Measurements from ENCODE around the gene ASPG. TPM values are rescaled to one million over a fixed set of nuclear protein-coding genes. Genes with fewer than 3 reads are reported as not detected.

Gene ASPG
- total RNA-seq, 1 experiment from 2014 or later: 0.22 TPM

DNA sequence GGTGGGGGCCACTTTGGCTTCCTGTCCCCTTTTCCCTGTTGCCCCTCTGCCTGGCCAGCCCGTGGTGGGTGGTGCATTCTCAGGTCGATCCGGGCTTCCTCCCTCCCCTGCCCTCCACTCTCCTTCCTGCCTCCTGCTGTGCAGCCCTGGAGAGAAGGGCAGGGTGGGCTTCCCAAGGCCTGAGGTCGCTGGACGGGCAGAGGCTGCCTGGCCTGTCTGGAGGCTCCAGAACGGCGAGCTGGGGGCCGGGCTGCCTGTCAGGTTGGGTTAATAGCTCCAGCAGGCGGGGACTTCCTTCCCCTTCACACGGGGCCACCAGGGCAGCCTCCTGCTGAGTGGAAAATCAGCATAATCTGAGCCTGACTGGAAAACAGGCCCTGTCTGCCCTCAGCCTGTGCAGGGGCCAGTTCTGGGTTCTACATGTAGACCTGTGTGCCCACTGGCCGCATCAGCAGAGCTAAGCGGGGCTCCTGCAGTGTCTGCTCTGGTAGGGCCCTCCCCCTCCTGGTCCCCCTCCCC, 64.2 kb downstream of the ASPG start:
- POLR2A ChIA-PET (ENCODE audit: unreplicated experiment): no interaction called here
- H4K20me1 ChIP-seq (ENCODE audit: low read length): no peaks in the 10 kb centered on the region
- intact Hi-C loops (cut with micrococcal nuclease): no loop called here
- H3K79me2 ChIP-seq (ENCODE audit: low read length): no peaks in the 10 kb centered on the region
- no peak overlapping the region for H3K4me2 ChIP-seq (ENCODE audit: low read length)
- no peak overlapping the region for H3K4me3 ChIP-seq (ENCODE audit: low read length)
- H3K27me3 ChIP-seq (ENCODE audit: low read length): peaks cover 5% of the 10 kb centered on the region; the same call in 1 of the 2 replicates
- H3K36me3 ChIP-seq (ENCODE audit: low read depth, low read length): no peaks in the 10 kb centered on the region
- no peaks in the 10 kb centered on the region for H3K9me2 ChIP-seq (replicated peaks; ENCODE audit: low read length)
- ATAC-seq (no peak), DNase-seq (no peak)
- no peaks in the 10 kb centered on the region for H3K9me3 ChIP-seq (ENCODE audit: low read length)
- H3K9ac ChIP-seq (ENCODE audit: low read length): no peak overlapping the region
- CTCF ChIA-PET: no interaction called here
- H3F3A ChIP-seq (ENCODE audit: low read length, unreplicated experiment): no peaks in the 10 kb centered on the region
- no peak overlapping the region for H2AFZ ChIP-seq (ENCODE audit: low read length)
- TF ChIP-seq CTCF (conservative IDR thresholded peaks at IDR 0.05; ENCODE audit: low read depth, low read length) (no peak), EZH2phosphoT487 (IDR thresholded peaks at IDR 0.05; ENCODE audit: borderline replicate concordance, low read length) (no peak), EZH2 (IDR thresholded peaks at IDR 0.05; ENCODE audit: low read length, unreplicated experiment) (no peak)
- BruUV-seq (replicated peaks): no TSS peak
- H3K4me1 ChIP-seq (ENCODE audit: insufficient read depth, low read length): no peaks in the 10 kb centered on the region
- H3K27ac ChIP-seq (ENCODE audit: low read length): no peak overlapping the region

DNA sequence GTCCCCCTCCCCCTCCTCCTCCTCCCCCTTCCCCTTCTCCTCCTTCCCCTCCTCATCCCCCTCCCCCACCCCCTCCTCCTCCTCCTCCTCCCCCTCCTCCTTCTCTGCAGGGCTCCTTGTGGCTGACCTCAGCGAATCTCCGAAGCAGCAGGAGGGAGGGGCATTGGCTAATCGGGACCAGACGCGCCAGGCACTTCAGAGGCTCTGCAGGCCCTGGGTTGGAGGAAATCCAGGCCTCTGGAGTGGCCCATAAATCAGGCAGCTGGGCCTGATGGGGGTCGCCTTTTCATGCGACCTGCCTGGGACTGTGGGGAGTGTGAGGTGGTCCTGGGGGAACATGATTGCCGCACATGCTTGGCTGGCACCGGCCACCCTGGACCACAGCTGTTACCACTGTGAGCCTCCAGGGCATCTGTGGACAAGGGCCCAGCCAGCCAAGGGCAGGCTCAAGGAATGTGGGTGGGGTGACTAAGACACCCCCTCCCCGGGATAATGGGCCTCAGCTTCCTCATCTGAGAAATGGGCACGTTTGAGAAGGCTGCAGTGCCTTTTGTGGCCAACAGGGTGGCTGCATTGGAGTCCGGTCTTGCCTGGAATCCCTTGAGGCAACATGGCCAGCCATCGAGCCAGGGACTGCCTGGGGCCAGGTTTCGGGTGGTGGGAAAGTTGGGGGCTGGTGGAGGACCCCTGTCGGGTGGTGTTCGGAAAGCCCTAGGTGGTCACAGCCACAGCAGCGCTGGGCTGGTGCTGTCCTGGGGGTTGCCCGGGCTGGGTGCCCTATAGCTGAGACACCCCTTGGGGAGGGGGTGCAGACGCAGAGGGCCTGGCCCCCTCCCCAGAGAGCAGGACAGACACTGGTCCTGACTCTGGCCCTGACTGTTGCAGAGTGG, 64.9 kb downstream of the ASPG start:
- ATAC-seq: no peak
- POLR2A ChIA-PET (ENCODE audit: unreplicated experiment): no interaction called here
- intact Hi-C loops (cut with micrococcal nuclease): no loop called here
- no peak overlapping the region for H3K4me2 ChIP-seq (ENCODE audit: low read length)
- no peaks in the 10 kb centered on the region for H3K79me2 ChIP-seq (ENCODE audit: low read length)
- no peaks in the 10 kb centered on the region for H3K36me3 ChIP-seq (ENCODE audit: low read depth, low read length)
- TF ChIP-seq EZH2phosphoT487 (IDR thresholded peaks at IDR 0.05; ENCODE audit: borderline replicate concordance, low read length): no peak
- peak; percentile 28; the same call in 1 of the 2 replicates for TF ChIP-seq CTCF (conservative IDR thresholded peaks at IDR 0.05; ENCODE audit: low read depth, low read length)
- no peak for DNase-seq
- BruUV-seq (replicated peaks): no TSS peak
- H3K4me3 ChIP-seq (ENCODE audit: low read length): no peak overlapping the region
- no peaks in the 10 kb centered on the region for H3K9me2 ChIP-seq (replicated peaks; ENCODE audit: low read length)
- no peak overlapping the region for H3K27ac ChIP-seq (ENCODE audit: low read length)
- CTCF ChIA-PET: no interaction called here
- no peaks in the 10 kb centered on the region for H3K9me3 ChIP-seq (ENCODE audit: low read length)
- H4K20me1 ChIP-seq (ENCODE audit: low read length): no peaks in the 10 kb centered on the region
- no peaks in the 10 kb centered on the region for H3F3A ChIP-seq (ENCODE audit: low read length, unreplicated experiment)
- H3K4me1 ChIP-seq (ENCODE audit: insufficient read depth, low read length): no peaks in the 10 kb centered on the region
- no peaks in the 10 kb centered on the region for H3K27me3 ChIP-seq (ENCODE audit: low read length)
- no peak overlapping the region for H2AFZ ChIP-seq (ENCODE audit: low read length)
- H3K9ac ChIP-seq (ENCODE audit: low read length): no peak overlapping the region

GRCh38 chr14:104151026-104151381, 65.5 kb downstream of the ASPG start:
- H3K27me3 ChIP-seq (ENCODE audit: low read length): no peaks in the 10 kb centered on the region
- no peak overlapping the region for H3K9ac ChIP-seq (ENCODE audit: low read length)
- no TSS peak for BruUV-seq (replicated peaks)
- H3K4me2 ChIP-seq (ENCODE audit: low read length): no peak overlapping the region
- intact Hi-C loops (cut with micrococcal nuclease): no loop called here
- TF ChIP-seq CTCF (conservative IDR thresholded peaks at IDR 0.05; ENCODE audit: low read depth, low read length) (no peak), EZH2 (IDR thresholded peaks at IDR 0.05; ENCODE audit: low read length, unreplicated experiment) (no peak), EZH2phosphoT487 (IDR thresholded peaks at IDR 0.05; ENCODE audit: borderline replicate concordance, low read length) (no peak)
- ATAC-seq: no peak
- no peak for DNase-seq
- no peak overlapping the region for H3K27ac ChIP-seq (ENCODE audit: low read length)
- no peaks in the 10 kb centered on the region for H3F3A ChIP-seq (ENCODE audit: low read length, unreplicated experiment)
- no peaks in the 10 kb centered on the region for H3K9me2 ChIP-seq (replicated peaks; ENCODE audit: low read length)
- no peaks in the 10 kb centered on the region for H3K36me3 ChIP-seq (ENCODE audit: low read depth, low read length)
- ChIA-PET POLR2A (ENCODE audit: unreplicated experiment) (no interaction called here), CTCF (no interaction called here)
- H3K79me2 ChIP-seq (ENCODE audit: low read length): no peaks in the 10 kb centered on the region
- no peaks in the 10 kb centered on the region for H3K9me3 ChIP-seq (ENCODE audit: low read length)
- no peak overlapping the region for H3K4me3 ChIP-seq (ENCODE audit: low read length)
- H3K4me1 ChIP-seq (ENCODE audit: insufficient read depth, low read length): no peaks in the 10 kb centered on the region
- no peaks in the 10 kb centered on the region for H4K20me1 ChIP-seq (ENCODE audit: low read length)
- H2AFZ ChIP-seq (ENCODE audit: low read length): no peak overlapping the region

Measured in PC-3 (cell line).